ENCODE results near the gene NPM1.

DNA sequence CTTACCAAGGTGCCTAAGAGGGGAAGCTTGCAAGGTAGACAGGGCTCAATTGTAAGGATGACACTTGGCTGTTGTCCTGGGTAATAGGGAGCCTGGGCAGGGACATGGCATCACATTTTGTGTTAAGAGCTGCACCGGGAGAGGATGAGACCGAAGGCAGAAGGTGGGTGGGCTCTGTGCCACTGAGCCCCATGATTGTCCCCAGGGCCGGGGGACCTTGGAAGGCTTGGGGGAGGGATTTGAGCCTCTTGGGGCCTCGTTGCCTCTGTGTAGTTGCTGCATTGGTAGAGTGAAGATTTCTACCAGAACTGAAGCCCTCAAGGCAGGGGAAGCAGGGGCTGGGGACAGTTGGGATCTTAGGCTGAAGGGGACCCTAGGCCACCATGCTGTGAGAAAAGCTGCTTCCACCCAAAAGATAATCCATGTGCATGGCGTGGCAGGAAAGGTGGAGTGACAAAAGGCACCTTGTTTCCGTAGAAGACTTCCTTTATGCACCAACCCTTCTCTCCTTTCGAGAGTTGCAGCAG is 43.7 kb downstream of the NPM1 start:
- no peak for TF ChIP-seq POLR2A (IDR thresholded peaks at IDR 0.05)
- TF ChIP-seq, protein P1, sequence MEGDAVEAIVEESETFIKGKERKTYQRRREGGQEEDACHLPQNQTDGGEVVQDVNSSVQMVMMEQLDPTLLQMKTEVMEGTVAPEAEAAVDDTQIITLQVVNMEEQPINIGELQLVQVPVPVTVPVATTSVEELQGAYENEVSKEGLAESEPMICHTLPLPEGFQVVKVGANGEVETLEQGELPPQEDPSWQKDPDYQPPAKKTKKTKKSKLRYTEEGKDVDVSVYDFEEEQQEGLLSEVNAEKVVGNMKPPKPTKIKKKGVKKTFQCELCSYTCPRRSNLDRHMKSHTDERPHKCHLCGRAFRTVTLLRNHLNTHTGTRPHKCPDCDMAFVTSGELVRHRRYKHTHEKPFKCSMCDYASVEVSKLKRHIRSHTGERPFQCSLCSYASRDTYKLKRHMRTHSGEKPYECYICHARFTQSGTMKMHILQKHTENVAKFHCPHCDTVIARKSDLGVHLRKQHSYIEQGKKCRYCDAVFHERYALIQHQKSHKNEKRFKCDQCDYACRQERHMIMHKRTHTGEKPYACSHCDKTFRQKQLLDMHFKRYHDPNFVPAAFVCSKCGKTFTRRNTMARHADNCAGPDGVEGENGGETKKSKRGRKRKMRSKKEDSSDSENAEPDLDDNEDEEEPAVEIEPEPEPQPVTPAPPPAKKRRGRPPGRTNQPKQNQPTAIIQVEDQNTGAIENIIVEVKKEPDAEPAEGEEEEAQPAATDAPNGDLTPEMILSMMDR (IDR thresholded peaks at IDR 0.05), result no peak
